H9 (cell line): Measurements from ENCODE around the gene SMYD1. TPM values are rescaled to one million over a fixed set of nuclear protein-coding genes. Genes with fewer than 3 reads are reported as not detected.

Experiments used
- DNase-seq: peaks from one replicate; pipeline ENCODE4 v3.0.0-alpha.2; 2017
- H2AFZ ChIP-seq: one replicate; pipeline ENCODE4 v1.6.1; 2013; ENCODE audit warnings: mild to moderate bottlenecking, low read length, control low read depth, moderate library complexity
- H2AK5ac ChIP-seq: 2 replicates; pipeline ENCODE4 v1.6.1; 2013; ENCODE audit warnings: low read length, control low read depth, mixed read lengths; ENCODE audit not compliant: insufficient read length
- H2BK120ac ChIP-seq: one replicate; pipeline ENCODE4 v1.6.1; 2013; ENCODE audit warnings: low read depth, mild to moderate bottlenecking, low read length, control low read depth, inconsistent platforms; ENCODE audit not compliant: poor library complexity, severe bottlenecking
- H2BK12ac ChIP-seq: 2 replicates; pipeline ENCODE4 v1.6.1; 2013; ENCODE audit warnings: low read length, control low read depth, mixed read lengths, low read depth; ENCODE audit not compliant: insufficient read length
- H2BK15ac ChIP-seq: 2 replicates; pipeline ENCODE4 v1.6.1; 2013; ENCODE audit warnings: low read depth, low read length, control low read depth
- H2BK20ac ChIP-seq: one replicate; pipeline ENCODE4 v1.6.1; 2013; ENCODE audit warnings: low read depth, mild to moderate bottlenecking, low read length, control low read depth, inconsistent platforms; ENCODE audit not compliant: poor library complexity, severe bottlenecking
- H2BK5ac ChIP-seq: 2 replicates; pipeline ENCODE4 v1.6.1; 2013; ENCODE audit warnings: low read length, control low read depth, mixed read lengths; ENCODE audit not compliant: insufficient read length
- H3K14ac ChIP-seq: 2 replicates; pipeline ENCODE4 v1.6.1; 2013; ENCODE audit warnings: low read length, control low read depth; ENCODE audit not compliant: insufficient read depth
- H3K18ac ChIP-seq: 2 replicates; pipeline ENCODE4 v1.6.1; 2013; ENCODE audit warnings: low read depth, mild to moderate bottlenecking, mixed read lengths, low read length, control low read depth; ENCODE audit not compliant: insufficient read length
- H3K23ac ChIP-seq: 2 replicates; pipeline ENCODE4 v1.6.1; 2013; ENCODE audit warnings: low read length, control low read depth, mixed read lengths, low read depth; ENCODE audit not compliant: insufficient read length
- H3K23me2 ChIP-seq: 2 replicates; pipeline ENCODE4 v1.6.1; 2013; ENCODE audit warnings: low read depth, mild to moderate bottlenecking, mixed read lengths, low read length, control low read depth; ENCODE audit not compliant: insufficient read length, poor library complexity, severe bottlenecking
- H3K27ac ChIP-seq: 2 replicates; pipeline ENCODE4 v1.5.1; 2013; ENCODE audit warnings: low read length, control low read depth, mixed read lengths, low read depth; ENCODE audit not compliant: insufficient read length
- H3K27me3 ChIP-seq: 2 replicates; pipeline ENCODE4 v1.6.1; 2013; ENCODE audit warnings: low read length, control low read depth, inconsistent platforms; ENCODE audit not compliant: insufficient read depth
- H3K4ac ChIP-seq: 2 replicates; pipeline ENCODE4 v1.6.1; 2013; ENCODE audit warnings: low read depth, mild to moderate bottlenecking, control low read depth, inconsistent platforms, low read length, moderate library complexity
- H3K4me1 ChIP-seq: 2 replicates; pipeline ENCODE4 v1.6.1; 2013; ENCODE audit warnings: low read length, control low read depth, inconsistent platforms; ENCODE audit not compliant: insufficient read depth
- H3K4me2 ChIP-seq: 2 replicates; pipeline ENCODE4 v1.6.1; 2013; ENCODE audit warnings: low read length, control low read depth, mixed read lengths; ENCODE audit not compliant: insufficient read length, insufficient read depth
- H3K56ac ChIP-seq: 2 replicates; pipeline ENCODE4 v1.6.1; 2013; ENCODE audit warnings: low read depth, mild to moderate bottlenecking, mixed read lengths, low read length, control low read depth; ENCODE audit not compliant: insufficient read length
- H3K79me1 ChIP-seq: 2 replicates; pipeline ENCODE4 v1.6.1; 2013; ENCODE audit warnings: low read depth, mild to moderate bottlenecking, moderate library complexity, low read length, control low read depth, inconsistent platforms; ENCODE audit not compliant: insufficient read depth, poor library complexity, severe bottlenecking
- H3K79me2 ChIP-seq: 2 replicates; pipeline ENCODE4 v1.6.1; 2013; ENCODE audit warnings: low read length, control low read depth, inconsistent platforms; ENCODE audit not compliant: insufficient read depth
- H3K9ac ChIP-seq: 2 replicates; pipeline ENCODE4 v1.6.1; 2013; ENCODE audit warnings: low read length, control low read depth, mixed read lengths; ENCODE audit not compliant: insufficient read length; ENCODE audit errors: extremely low read depth
- H3K9me3 ChIP-seq: one replicate; pipeline ENCODE4 v1.6.1; 2013; ENCODE audit warnings: low read depth, low read length, inconsistent platforms; ENCODE audit not compliant: control insufficient read depth
- H3T11ph ChIP-seq: one replicate; pipeline ENCODE4 v1.6.1; 2013; ENCODE audit warnings: mild to moderate bottlenecking, low read length, control low read depth, inconsistent platforms
- H4K20me1 ChIP-seq: one replicate; pipeline ENCODE4 v1.6.1; 2013; ENCODE audit not compliant: control insufficient read depth, insufficient read length, insufficient read depth
- H4K5ac ChIP-seq: 2 replicates; pipeline ENCODE4 v1.6.1; 2013; ENCODE audit warnings: low read depth, mild to moderate bottlenecking, mixed read lengths, low read length, control low read depth; ENCODE audit not compliant: insufficient read length
- H4K8ac ChIP-seq: replicated peaks from 2 replicates; pipeline ENCODE4 v1.6.1; 2013; ENCODE audit warnings: low read length, control low read depth, mixed read lengths, low read depth; ENCODE audit not compliant: insufficient read length
- H4K91ac ChIP-seq: 2 replicates; pipeline ENCODE4 v1.6.1; 2013; ENCODE audit warnings: low read depth, mild to moderate bottlenecking, moderate library complexity, mixed read lengths, low read length, control low read depth; ENCODE audit not compliant: insufficient read length
- H3K27ac Mint-ChIP-seq, 3 experiments: 2 replicates in 2 of 3; 3 replicates in 1 of 3; pipeline ENCODE4 v1.8.0; 2020 to 2021; ENCODE audit warnings: mixed read lengths in 3 of 3, mild to moderate bottlenecking in 1 of 3, moderate library complexity in 1 of 3
- H3K27me3 Mint-ChIP-seq: 2 replicates; pipeline ENCODE4 v1.8.0; 2021; ENCODE audit warnings: low read depth, mild to moderate bottlenecking, moderate library complexity, mixed read lengths
- H3K36me3 Mint-ChIP-seq, 3 experiments: 2 replicates in 2 of 3; 3 replicates in 1 of 3; pipeline ENCODE4 v1.8.0; 2020 to 2021; ENCODE audit warnings: low read depth in 3 of 3, mixed read lengths in 3 of 3; ENCODE audit not compliant: insufficient read depth in 1 of 3
- H3K4me1 Mint-ChIP-seq, 2 experiments: 2 replicates each; pipeline ENCODE4 v1.8.0; 2020; ENCODE audit warnings: mixed read lengths in 2 of 2
- H3K4me3 Mint-ChIP-seq, 2 experiments: 2 replicates in 1 of 2; 3 replicates in 1 of 2; pipeline ENCODE4 v1.8.0; 2020 to 2021; ENCODE audit warnings: mild to moderate bottlenecking in 2 of 2, mixed read lengths in 2 of 2, moderate library complexity in 1 of 2
- H3K9me3 Mint-ChIP-seq, 2 experiments: 2 replicates in 1 of 2; 3 replicates in 1 of 2; pipeline ENCODE4 v1.8.0; 2020; ENCODE audit warnings: mild to moderate bottlenecking in 2 of 2, mixed read lengths in 2 of 2, moderate library complexity in 1 of 2
- CTCF ChIP-seq: fragments of 200-600 bp; sonication (generic); conservative IDR thresholded peaks from 3 replicates; pipeline ENCODE4 v1.8.0; 2021; ENCODE audit warnings: antibody characterized with exemption, mild to moderate bottlenecking
- WGBS: extraction: QIAGEN DNeasy Blood & Tissue Kit; methylation state at CpG from one replicate; pipeline ENCODE4 v1.1.7; 2013; ENCODE audit warnings: missing lambda C conversion rate, low lambda C conversion rate, mixed read lengths; ENCODE audit not compliant: insufficient read length; ENCODE audit errors: extremely low coverage; 5-methylcytosine and 5-hydroxymethylcytosine counted together
- total RNA-seq: library from RNA; stranded (reverse); gene quantifications from 2 replicates; pipeline ENCODE4 v1.2.1, GENCODE V29; 2021

Gene SMYD1
- total RNA-seq, 1 experiment from 2014 or later = not detected

GRCh38 chr2:88054782-88055370 is 12.7 kb upstream of the SMYD1 start:
- H3K9ac ChIP-seq = peak overlapping the region; percentile 93
- peaks cover 23 to 24% of the 10 kb centered on the region in 2 experiments for H3K4me1 Mint-ChIP-seq
- H3K23me2 ChIP-seq = no peaks in the 10 kb centered on the region
- H2BK5ac ChIP-seq = no peak overlapping the region
- H3K9me3 ChIP-seq = no peaks in the 10 kb centered on the region
- H4K91ac ChIP-seq = no peak overlapping the region
- H4K8ac ChIP-seq = no peak overlapping the region
- H4K5ac ChIP-seq = no peak overlapping the region
- H4K20me1 ChIP-seq = no peaks in the 10 kb centered on the region
- H3K4me2 ChIP-seq = peak overlapping the region; percentile 85
- H3K4ac ChIP-seq = peak overlapping the region; percentile 11; the same call in 1 of the 2 replicates
- peak overlapping the region; percentile 75 to 99 (median 95) for H3K27ac Mint-ChIP-seq
- no CpG with 5 or more reads among the region's 25 CpGs for WGBS
- no peaks in the 10 kb centered on the region; the same call in 1 of the 2 replicates for H3K4me1 ChIP-seq
- no peak for TF ChIP-seq CTCF
- no peaks in the 10 kb centered on the region; the same call in 1 of the 2 replicates for H3K79me2 ChIP-seq
- no peaks in the 10 kb centered on the region for H3K27me3 ChIP-seq
- H3K23ac ChIP-seq = no peak overlapping the region
- H2BK15ac ChIP-seq = no peak overlapping the region
- H3K4me3 Mint-ChIP-seq = peak overlapping the region; percentile 95
- no peak overlapping the region for H2BK120ac ChIP-seq
- no peak overlapping the region for H2BK20ac ChIP-seq
- no peak overlapping the region for H3K56ac ChIP-seq
- H3K18ac ChIP-seq = peak overlapping the region; percentile 66
- no peaks in the 10 kb centered on the region; a peak in 2 of 5 replicates for H3K9me3 Mint-ChIP-seq
- H3T11ph ChIP-seq = no peak overlapping the region
- DNase-seq = no peak
- no peak overlapping the region for H2AFZ ChIP-seq
- H2AK5ac ChIP-seq = no peak overlapping the region
- H2BK12ac ChIP-seq = no peak overlapping the region
- H3K14ac ChIP-seq = peak overlapping the region; percentile 97
- H3K27me3 Mint-ChIP-seq = no peaks in the 10 kb centered on the region; the same call in 1 of the 2 replicates
- H3K36me3 Mint-ChIP-seq = peaks cover 2 to 9% (median 3%) of the 10 kb centered on the region in 3 experiments; a peak in 5 of 7 replicates
- no peak overlapping the region for H3K27ac ChIP-seq
- H3K79me1 ChIP-seq = peaks cover 4% of the 10 kb centered on the region
